C4-2B (cell line): ENCODE data around the gene FHIT.

Experiments used
- H3K27ac ChIP-seq: fragments of 450-650 bp; 2 replicates; pipeline ENCODE4 v1.5.1; 2017
- ZFX ChIP-seq: fragments of 450-650 bp; IDR thresholded peaks from 2 replicates; pipeline ENCODE4 v1.6.1; 2017
- TF ChIP-seq, protein P1 (sequence below): fragments of 450-650 bp; conservative IDR thresholded peaks from 2 replicates; pipeline ENCODE4 v1.5.1; 2017; ENCODE audit warnings: mild to moderate bottlenecking

FHIT gene

DNA sequence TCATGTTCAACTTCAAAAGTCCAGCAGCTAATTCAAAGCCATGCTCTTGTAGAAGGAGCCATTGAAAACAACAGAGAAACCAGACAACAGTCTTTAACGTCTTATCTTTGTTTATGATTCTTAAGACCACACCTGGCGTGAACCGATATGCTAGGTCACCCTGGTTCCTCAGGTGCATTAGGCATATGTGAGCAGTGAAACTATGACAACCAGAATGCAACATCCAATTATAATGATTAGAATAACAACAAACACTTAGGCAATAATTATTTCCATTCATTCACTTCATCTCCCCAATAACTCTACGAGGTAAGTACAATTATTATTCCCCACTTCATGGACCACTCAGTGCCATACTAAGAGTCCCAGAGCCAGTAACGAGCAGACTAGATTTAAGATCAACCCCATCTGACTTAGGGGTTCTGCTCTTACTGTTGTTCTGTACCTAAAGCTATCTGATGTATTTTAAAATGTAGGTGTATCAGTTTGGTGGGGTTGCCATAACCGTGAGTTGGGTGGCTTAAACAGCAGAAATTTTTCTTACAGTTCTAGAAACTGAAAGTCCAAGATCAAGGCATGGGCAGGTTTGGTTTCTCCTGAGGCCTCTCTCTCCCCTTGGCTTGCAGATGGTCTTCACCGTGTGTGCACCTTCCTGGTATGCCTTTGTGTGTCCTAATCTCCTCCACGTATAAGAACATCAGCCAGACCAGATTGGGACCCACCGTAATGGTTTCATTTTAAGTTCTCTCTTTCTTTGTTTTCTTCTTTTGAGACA lies 1203.6 kb downstream of the FHIT start:
- no peak for TF ChIP-seq ZFX
- TF ChIP-seq, protein P1, sequence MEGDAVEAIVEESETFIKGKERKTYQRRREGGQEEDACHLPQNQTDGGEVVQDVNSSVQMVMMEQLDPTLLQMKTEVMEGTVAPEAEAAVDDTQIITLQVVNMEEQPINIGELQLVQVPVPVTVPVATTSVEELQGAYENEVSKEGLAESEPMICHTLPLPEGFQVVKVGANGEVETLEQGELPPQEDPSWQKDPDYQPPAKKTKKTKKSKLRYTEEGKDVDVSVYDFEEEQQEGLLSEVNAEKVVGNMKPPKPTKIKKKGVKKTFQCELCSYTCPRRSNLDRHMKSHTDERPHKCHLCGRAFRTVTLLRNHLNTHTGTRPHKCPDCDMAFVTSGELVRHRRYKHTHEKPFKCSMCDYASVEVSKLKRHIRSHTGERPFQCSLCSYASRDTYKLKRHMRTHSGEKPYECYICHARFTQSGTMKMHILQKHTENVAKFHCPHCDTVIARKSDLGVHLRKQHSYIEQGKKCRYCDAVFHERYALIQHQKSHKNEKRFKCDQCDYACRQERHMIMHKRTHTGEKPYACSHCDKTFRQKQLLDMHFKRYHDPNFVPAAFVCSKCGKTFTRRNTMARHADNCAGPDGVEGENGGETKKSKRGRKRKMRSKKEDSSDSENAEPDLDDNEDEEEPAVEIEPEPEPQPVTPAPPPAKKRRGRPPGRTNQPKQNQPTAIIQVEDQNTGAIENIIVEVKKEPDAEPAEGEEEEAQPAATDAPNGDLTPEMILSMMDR: no peak
- H3K27ac ChIP-seq: no peak overlapping the region

DNA sequence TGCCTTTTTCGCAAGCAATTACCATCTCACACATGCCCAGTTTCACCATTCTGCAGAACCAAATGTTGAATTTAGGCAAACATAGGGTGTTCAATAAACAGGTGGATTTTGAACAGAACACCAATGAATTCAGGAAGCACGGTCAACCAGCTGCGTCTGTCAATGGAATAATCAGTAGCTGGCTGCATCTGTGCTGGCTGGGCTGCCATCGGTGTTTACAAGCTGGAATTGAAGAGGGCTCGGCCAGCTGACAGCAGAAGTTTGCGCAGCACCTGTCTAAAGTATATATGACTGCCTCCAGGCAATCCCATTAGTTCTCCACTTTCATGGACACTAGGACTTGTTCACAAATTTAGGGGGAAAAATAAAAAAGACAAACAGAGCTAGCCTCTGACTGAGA lies 1205.0 kb downstream of the FHIT start:
- TF ChIP-seq, protein P1: no peak
- no peak for TF ChIP-seq ZFX
- H3K27ac ChIP-seq: no peak overlapping the region

DNA sequence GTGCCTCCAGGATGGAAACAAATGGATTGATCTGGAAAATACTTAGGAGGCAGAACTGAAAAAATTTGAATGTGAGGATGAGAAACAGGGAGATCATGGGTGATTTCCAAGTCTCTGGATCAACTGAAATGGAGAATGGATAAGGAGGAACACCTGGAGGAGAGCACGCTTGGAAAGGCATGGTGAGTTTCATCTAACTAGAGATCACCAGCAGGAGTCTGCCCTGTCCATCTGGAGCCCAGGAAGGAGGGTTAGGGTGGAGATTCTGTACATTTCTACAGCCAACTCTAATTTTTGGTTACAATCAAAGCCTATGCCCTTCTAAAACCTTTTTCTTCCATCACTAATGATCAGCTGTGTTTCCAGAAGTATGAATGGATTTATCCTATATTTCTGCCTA lies 1205.6 kb downstream of the FHIT start:
- no peak overlapping the region for H3K27ac ChIP-seq
- TF ChIP-seq ZFX: no peak
- TF ChIP-seq, protein P1: no peak

DNA sequence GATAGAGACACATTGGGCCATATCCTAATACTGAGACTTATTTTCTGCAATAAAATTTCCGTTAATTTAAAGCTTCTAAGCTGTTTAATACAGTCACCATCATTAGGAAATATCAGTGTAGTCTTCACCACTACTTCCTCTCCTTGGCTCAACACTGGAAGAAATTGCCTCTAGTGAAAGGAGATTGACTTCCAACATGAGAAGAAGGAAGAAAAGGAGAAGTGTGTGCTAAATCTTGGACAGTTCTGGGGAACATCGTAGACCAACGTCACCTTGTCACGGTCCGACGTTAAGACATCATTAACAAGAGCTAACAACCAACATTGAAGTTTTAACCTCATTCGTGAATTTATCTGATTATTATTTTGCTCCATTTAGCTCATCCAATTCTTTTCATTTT lies 1214.4 kb downstream of the FHIT start:
- TF ChIP-seq, protein P1: no peak
- no peak for TF ChIP-seq ZFX
- H3K27ac ChIP-seq: no peak overlapping the region

DNA sequence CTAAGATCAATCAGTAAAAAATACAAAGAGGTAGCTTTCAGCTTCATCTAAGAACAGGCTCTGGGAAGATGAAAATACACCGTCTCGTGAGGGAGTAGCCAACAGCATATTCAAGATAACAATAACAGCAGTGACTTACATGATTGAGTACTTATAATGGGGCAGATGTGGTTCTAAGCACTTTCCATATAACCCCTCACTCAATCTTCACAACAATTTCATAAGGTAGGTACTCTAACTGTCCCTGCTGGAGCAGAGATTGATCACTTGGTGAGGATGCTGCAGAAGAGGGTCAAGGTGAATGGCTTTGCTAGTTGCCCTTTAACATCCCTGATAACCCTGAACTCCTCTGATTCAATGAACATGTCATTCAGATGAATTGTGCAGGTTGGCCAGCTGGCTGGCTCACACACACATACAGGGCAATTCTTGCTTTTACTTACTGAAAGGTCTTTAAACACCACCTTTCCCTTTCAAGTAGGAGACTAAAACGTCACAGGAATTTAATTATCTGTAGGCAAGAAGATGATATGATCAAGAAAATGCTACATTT lies 1217.3 kb downstream of the FHIT start:
- H3K27ac ChIP-seq: no peak overlapping the region
- TF ChIP-seq ZFX: no peak
- TF ChIP-seq, protein P1: no peak

DNA sequence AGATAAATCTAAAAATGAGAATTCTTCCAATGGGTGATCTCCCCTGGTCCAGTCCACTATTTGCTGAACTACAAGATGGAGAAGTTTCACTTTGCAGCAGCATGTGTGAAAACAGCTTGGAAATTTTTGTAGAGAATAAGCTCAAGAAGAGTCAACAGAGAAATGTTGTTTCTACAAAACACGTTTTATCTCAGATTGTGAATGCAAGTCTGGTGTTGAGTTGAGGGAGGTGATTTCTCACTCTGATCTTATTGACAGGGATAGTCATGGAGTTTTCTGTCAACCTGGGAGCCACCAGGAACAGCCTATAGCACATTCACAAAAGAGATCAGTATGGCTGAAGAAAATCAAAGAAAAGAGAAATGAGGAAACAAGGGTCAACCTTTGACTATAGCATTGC lies 1220.3 kb downstream of the FHIT start:
- TF ChIP-seq, protein P1: no peak
- TF ChIP-seq ZFX: no peak
- H3K27ac ChIP-seq: no peak overlapping the region

DNA sequence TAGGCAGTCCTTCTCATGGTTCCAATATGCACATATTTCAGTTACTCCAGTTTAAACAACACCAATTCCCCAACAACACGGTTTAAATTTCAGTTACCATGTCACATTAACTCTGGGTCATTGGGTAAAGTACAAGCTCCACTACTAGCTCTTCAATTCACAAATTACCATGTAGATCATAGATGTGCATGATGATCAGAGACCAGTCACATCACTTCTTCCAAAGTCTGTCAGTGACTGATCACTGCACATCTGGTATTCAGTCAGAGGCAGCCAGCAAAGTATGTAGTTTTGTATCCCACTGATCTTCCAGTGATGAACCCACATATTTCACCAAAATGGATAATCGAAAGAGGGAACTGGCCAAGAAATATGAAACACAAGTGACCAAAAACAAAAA lies 1223.0 kb downstream of the FHIT start:
- no peak overlapping the region for H3K27ac ChIP-seq
- TF ChIP-seq, protein P1: no peak
- TF ChIP-seq ZFX: no peak
